Liver (tissue), 3 donors: ENCODE data around the gene TFCP2.

Experiments
- GABPA ChIP-seq, 2 donors: IDR thresholded peaks in 1 of 2; conservative IDR thresholded peaks in 1 of 2; 2 replicates each; pipeline ENCODE4 v1.6.1; 2016; ENCODE audit warnings: antibody characterized with exemption in 2 of 2, mild to moderate bottlenecking in 1 of 2, moderate library complexity in 1 of 2
- JUND ChIP-seq, 2 donors: IDR thresholded peaks; 2 replicates each; pipeline ENCODE4 v1.6.1; 2016; ENCODE audit warnings: antibody characterized with exemption in 2 of 2
- YY1 ChIP-seq: IDR thresholded peaks from 2 replicates; pipeline ENCODE4 v1.6.1; 2016; ENCODE audit warnings: antibody characterized with exemption, mild to moderate bottlenecking
- TF ChIP-seq, protein P1 (sequence below): fragments of 150-350 bp; IDR thresholded peaks from 2 replicates; pipeline ENCODE4 v1.5.1; 2017; ENCODE audit warnings: improper control_type of control experiment, low read depth, low read length; ENCODE audit not compliant: missing input control
- TF ChIP-seq, protein P2 (sequence below): IDR thresholded peaks from 2 replicates; pipeline ENCODE4 v1.6.1; 2016; ENCODE audit warnings: antibody characterized with exemption
- TF ChIP-seq, protein P3 (sequence below): IDR thresholded peaks from 2 replicates; pipeline ENCODE4 v1.6.1; 2016; ENCODE audit warnings: antibody characterized with exemption, mild to moderate bottlenecking
- TF ChIP-seq, protein P4 (sequence below): IDR thresholded peaks from 2 replicates; pipeline ENCODE4 v1.6.1; 2016; ENCODE audit warnings: antibody characterized with exemption
- donor health status: healthy.
- donor health status: healthy.

DNA sequence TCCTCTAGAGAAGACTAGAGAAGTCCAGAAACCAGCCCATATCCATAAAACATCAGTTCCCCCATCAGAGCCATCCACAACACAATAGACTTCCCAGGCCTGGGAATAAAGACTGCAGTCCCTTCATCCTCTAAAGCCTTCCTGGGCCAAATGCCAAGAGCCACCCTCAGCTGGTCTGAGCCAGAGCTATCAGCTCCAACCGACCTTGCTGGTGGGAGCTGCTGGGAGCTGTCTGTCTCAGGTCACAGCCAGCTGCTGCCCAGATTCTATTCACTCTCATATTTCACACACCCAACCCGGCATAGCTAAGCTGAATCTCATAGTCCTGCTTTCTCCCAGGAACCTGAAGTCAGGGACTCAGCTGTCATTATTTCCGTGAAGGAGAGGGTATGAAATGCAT, 10.9 kb upstream of the TFCP2 start:
- TF ChIP-seq YY1 (no peak), JUND (IDR thresholded peaks at IDR 0.05) (no peak), GABPA (IDR thresholded peaks at IDR 0.05 in 1 of 2, conservative IDR thresholded peaks at IDR 0.05 in 1 of 2) (no peak)
- TF ChIP-seq, protein P1, sequence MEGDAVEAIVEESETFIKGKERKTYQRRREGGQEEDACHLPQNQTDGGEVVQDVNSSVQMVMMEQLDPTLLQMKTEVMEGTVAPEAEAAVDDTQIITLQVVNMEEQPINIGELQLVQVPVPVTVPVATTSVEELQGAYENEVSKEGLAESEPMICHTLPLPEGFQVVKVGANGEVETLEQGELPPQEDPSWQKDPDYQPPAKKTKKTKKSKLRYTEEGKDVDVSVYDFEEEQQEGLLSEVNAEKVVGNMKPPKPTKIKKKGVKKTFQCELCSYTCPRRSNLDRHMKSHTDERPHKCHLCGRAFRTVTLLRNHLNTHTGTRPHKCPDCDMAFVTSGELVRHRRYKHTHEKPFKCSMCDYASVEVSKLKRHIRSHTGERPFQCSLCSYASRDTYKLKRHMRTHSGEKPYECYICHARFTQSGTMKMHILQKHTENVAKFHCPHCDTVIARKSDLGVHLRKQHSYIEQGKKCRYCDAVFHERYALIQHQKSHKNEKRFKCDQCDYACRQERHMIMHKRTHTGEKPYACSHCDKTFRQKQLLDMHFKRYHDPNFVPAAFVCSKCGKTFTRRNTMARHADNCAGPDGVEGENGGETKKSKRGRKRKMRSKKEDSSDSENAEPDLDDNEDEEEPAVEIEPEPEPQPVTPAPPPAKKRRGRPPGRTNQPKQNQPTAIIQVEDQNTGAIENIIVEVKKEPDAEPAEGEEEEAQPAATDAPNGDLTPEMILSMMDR, result no peak
- TF ChIP-seq, protein P2, sequence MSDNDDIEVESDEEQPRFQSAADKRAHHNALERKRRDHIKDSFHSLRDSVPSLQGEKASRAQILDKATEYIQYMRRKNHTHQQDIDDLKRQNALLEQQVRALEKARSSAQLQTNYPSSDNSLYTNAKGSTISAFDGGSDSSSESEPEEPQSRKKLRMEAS, result no peak
- TF ChIP-seq, protein P3, sequence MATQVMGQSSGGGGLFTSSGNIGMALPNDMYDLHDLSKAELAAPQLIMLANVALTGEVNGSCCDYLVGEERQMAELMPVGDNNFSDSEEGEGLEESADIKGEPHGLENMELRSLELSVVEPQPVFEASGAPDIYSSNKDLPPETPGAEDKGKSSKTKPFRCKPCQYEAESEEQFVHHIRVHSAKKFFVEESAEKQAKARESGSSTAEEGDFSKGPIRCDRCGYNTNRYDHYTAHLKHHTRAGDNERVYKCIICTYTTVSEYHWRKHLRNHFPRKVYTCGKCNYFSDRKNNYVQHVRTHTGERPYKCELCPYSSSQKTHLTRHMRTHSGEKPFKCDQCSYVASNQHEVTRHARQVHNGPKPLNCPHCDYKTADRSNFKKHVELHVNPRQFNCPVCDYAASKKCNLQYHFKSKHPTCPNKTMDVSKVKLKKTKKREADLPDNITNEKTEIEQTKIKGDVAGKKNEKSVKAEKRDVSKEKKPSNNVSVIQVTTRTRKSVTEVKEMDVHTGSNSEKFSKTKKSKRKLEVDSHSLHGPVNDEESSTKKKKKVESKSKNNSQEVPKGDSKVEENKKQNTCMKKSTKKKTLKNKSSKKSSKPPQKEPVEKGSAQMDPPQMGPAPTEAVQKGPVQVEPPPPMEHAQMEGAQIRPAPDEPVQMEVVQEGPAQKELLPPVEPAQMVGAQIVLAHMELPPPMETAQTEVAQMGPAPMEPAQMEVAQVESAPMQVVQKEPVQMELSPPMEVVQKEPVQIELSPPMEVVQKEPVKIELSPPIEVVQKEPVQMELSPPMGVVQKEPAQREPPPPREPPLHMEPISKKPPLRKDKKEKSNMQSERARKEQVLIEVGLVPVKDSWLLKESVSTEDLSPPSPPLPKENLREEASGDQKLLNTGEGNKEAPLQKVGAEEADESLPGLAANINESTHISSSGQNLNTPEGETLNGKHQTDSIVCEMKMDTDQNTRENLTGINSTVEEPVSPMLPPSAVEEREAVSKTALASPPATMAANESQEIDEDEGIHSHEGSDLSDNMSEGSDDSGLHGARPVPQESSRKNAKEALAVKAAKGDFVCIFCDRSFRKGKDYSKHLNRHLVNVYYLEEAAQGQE, result no peak
- TF ChIP-seq, protein P4, sequence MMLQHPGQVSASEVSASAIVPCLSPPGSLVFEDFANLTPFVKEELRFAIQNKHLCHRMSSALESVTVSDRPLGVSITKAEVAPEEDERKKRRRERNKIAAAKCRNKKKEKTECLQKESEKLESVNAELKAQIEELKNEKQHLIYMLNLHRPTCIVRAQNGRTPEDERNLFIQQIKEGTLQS, result no peak
